ENCODE results near the gene AGMAT. TPM values are rescaled to one million over a fixed set of nuclear protein-coding genes. Genes with fewer than 3 reads are reported as not detected.

AGMAT gene
- total and polyA plus RNA-seq, 3 donors from 2014 or later: 0.99 to 1.8 (median 1.5) TPM

DNA sequence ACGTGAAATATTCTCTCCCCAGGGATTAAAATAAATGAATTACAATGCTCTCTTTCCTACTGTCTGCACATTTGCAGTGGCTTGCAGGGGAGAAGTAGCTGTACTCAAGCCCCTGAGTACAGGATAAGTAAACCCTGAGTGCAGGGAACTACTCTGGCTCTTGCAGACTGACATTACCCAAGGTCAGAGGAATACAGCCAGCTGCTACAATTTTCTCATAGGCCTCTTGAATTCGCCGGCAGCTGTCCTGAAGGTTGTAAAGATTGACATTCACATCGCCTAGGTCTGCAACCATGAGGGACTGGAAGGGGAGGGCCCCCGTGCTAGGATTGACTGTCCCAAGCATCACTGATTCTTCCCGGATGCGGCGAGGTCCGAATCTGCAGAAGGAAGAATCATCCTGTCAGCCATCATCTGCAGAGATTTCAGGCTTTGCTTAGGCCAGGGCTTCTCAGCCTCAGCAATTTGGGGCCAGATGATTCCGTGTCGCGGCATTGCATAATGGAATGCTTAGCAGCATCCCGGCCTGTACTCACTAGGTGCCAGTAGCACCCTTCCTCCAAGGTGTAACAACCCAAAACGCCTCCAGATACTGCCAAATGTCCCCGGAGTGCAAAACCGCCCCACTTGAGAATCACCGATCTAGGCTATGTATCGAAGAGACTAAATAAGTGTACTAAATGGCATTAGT is 1.7 kb downstream of the AGMAT start:
- TF ChIP-seq, protein P1, sequence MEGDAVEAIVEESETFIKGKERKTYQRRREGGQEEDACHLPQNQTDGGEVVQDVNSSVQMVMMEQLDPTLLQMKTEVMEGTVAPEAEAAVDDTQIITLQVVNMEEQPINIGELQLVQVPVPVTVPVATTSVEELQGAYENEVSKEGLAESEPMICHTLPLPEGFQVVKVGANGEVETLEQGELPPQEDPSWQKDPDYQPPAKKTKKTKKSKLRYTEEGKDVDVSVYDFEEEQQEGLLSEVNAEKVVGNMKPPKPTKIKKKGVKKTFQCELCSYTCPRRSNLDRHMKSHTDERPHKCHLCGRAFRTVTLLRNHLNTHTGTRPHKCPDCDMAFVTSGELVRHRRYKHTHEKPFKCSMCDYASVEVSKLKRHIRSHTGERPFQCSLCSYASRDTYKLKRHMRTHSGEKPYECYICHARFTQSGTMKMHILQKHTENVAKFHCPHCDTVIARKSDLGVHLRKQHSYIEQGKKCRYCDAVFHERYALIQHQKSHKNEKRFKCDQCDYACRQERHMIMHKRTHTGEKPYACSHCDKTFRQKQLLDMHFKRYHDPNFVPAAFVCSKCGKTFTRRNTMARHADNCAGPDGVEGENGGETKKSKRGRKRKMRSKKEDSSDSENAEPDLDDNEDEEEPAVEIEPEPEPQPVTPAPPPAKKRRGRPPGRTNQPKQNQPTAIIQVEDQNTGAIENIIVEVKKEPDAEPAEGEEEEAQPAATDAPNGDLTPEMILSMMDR (IDR thresholded peaks at IDR 0.05): no peak
- no peak for TF ChIP-seq POLR2A (IDR thresholded peaks at IDR 0.05)

DNA sequence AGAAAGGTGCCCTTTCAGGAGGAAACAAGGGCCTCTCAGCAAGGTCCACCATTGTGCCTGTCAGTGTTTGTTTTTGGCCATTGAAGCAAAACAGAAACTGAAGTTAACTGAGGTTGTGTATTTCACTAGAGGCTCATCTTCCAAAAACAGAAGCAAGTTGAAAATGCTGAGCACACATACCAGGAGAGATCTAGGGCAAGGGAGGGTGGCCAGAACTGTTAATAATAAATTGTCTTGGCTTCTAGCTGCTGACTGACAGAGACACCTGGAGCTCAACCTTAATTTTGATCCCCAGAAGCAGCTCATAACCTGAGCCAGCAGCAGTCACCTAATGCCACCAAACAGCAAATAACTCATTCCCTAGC is 5.2 kb downstream of the AGMAT start:
- no peak for DNase-seq
- Histone ChIP-seq H3K4me3 (no peak overlapping the region), H3K4me1 (peaks cover 2% of the 10 kb centered on the region), H3K27ac (no peak overlapping the region), H3K27me3 (no peaks in the 10 kb centered on the region), H3K9me3 (no peaks in the 10 kb centered on the region), H3K36me3 (ENCODE audit: low read depth, missing control alignments) (no peaks in the 10 kb centered on the region)
- intact Hi-C loops (cut with DNase I; ENCODE audit: low total_unique reads): no loop called here
- TF ChIP-seq, protein P1 (IDR thresholded peaks at IDR 0.05): no peak
- TF ChIP-seq POLR2A (IDR thresholded peaks at IDR 0.05): no peak

More for the DNA sequence above, 1.7 kb downstream of the AGMAT start:
- no peak for DNase-seq
- peaks cover 2% of the 10 kb centered on the region for H3K4me1 ChIP-seq
- 67 to 75% methylated on average over 14 to 18 of the region's 18 CpGs for WGBS, 2 donors
- H3K36me3 ChIP-seq (ENCODE audit: low read depth, missing control alignments): no peaks in the 10 kb centered on the region
- no peaks in the 10 kb centered on the region for H3K9me3 ChIP-seq
- no peaks in the 10 kb centered on the region for H3K27me3 ChIP-seq
- no peak overlapping the region for H3K27ac ChIP-seq
- intact Hi-C loops (cut with DNase I; ENCODE audit: low total_unique reads): no loop called here
- H3K4me3 ChIP-seq: no peak overlapping the region

DNA sequence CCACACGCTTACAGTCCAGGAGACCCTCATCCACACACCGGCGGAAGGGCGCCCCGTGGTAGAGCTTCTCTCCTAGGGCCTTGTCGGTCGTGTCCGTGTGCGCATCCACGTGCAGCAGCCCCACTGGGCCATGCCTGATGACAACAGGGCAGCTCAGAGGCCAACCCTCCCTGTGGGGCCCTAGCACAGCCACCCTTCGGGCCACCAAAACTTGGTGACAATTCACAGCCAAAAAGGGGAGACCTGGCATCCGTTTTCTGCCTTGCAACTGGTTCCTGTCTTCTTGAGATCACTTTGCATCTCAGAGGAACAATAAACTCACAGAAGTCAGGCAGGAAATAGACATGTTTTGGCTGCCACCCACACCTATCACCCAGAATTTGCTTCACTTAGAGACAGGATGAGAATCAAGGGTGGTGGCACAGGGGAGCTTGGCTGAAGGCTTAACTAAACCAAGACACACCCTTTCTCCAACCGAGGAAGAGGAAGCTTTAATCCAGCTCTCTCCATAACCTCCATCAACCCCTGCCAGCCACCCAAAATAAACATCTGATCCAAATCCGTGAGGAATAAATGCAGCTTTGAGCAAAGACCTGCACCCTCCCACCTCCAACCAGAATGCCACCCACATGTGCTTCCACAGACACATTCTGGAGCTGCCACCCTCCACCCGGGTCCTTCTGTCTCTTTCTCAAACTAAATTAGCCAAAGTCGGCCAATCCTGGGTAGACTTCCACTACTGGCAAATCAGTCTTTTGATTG is 5.7 kb downstream of the AGMAT start:
- Histone ChIP-seq H3K9me3 (no peaks in the 10 kb centered on the region), H3K4me1 (peaks cover 2% of the 10 kb centered on the region), H3K27ac (no peak overlapping the region), H3K36me3 (ENCODE audit: low read depth, missing control alignments) (no peaks in the 10 kb centered on the region), H3K4me3 (no peak overlapping the region), H3K27me3 (no peaks in the 10 kb centered on the region)
- TF ChIP-seq, protein P1 (IDR thresholded peaks at IDR 0.05): no peak
- TF ChIP-seq POLR2A (IDR thresholded peaks at IDR 0.05): no peak
- WGBS, 2 donors: 85 to 91% methylated on average over 10 to 16 of the region's 16 CpGs
- no peak for DNase-seq
- intact Hi-C loops (cut with DNase I; ENCODE audit: low total_unique reads): no loop called here

DNA sequence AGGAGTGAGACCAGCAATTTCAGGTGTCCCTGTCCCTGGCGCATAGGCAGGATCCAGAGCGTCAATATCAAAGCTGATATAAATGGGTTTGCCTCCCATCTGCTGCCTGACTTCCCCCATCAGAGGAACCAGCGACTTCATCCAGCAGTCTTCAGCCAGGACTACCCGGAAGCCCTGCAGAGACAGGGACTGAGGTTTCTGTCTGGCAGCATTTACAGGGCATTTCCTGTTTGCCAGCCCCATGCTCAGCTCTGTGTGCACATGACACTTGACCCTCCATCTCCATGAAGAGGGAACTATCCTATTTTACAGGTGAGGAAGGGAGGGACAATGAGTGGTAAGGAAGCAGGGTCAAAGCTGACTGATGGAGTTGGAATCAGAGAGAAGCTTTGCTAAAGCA is 7.2 kb downstream of the AGMAT start:
- no peak overlapping the region for H3K4me3 ChIP-seq
- no peak for DNase-seq
- peaks cover 2% of the 10 kb centered on the region for H3K4me1 ChIP-seq
- H3K9me3 ChIP-seq: no peaks in the 10 kb centered on the region
- H3K27ac ChIP-seq: no peak overlapping the region
- intact Hi-C loops (cut with DNase I; ENCODE audit: low total_unique reads): no loop called here
- no peak for TF ChIP-seq POLR2A (IDR thresholded peaks at IDR 0.05)
- TF ChIP-seq, protein P1 (IDR thresholded peaks at IDR 0.05): no peak
- 85 to 89% methylated on average over 4 of the region's 4 CpGs for WGBS, 2 donors
- no peaks in the 10 kb centered on the region for H3K36me3 ChIP-seq (ENCODE audit: low read depth, missing control alignments)
- no peaks in the 10 kb centered on the region for H3K27me3 ChIP-seq

Data from testis (tissue), 3 donors.